Measurements from ENCODE around the gene PELI1.
"Not testable (repeated sequence)": the region's sequence is repeated elsewhere in the genome, so short reads cannot be mapped to it uniquely, and the experiment has no call there.

PELI1 gene

DNA sequence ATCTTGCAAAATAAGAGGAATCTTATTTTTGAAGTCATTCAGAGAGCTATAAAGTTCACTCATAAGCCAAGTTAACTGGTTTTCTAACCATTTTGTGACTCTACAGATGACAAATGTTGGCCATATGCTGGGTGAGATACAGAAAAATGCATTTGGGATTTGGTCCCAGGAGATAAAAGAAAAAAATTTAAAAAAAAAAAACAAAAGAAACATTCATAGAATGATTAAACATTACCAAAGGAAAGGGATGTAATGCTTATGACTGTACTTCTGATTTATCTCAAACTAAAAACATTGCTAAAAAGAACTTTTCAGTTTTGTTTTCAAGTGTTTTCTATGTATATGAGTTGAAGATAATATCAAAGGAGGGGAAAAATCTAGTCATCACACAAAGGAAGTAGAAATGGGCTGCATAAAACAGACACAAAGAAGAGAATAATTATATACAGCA, 43.1 kb downstream of the PELI1 start:
- H3K36me3 ChIP-seq (ENCODE audit: insufficient read depth, low read length) = peaks cover 11% of the 10 kb centered on the region
- H3K9ac ChIP-seq (ENCODE audit: low read depth, low read length) = no peak overlapping the region
- H3K4me1 ChIP-seq (ENCODE audit: insufficient read depth, low read length) = 0 out of 2 replicates have a peak, but pooled peaks cover 3% of the 10 kb centered on the region
- H3K9me3 ChIP-seq (ENCODE audit: control insufficient read depth, insufficient read depth, low read length) = no peaks in the 10 kb centered on the region

DNA sequence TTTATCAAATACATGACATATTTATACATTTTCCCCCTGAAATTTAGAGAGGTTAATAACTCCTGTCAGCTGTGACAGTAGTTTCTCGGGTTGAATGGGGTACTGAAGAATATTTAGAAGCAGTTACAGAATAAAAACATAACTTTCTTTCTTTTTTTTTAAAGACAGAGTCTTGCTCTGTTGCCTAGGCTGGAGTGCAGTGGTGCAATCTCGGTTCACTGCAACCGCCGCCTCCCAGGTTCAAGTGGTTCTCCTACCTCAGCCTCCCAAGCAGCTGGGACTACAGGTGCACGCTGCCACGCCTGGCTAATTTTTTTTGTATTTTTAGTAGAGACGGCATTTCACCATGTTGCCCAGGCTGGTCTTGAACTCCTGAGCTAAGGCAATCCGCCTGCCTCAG, 43.6 kb downstream of the PELI1 start:
- not testable (repeated sequence) for H3K9me3 ChIP-seq (ENCODE audit: control insufficient read depth, insufficient read depth, low read length); H3K4me1 ChIP-seq (ENCODE audit: insufficient read depth, low read length); H3K9ac ChIP-seq (ENCODE audit: low read depth, low read length)
- peaks cover 12% of the 10 kb centered on the region; the same call in 1 of the 2 replicates for H3K36me3 ChIP-seq (ENCODE audit: insufficient read depth, low read length)

DNA sequence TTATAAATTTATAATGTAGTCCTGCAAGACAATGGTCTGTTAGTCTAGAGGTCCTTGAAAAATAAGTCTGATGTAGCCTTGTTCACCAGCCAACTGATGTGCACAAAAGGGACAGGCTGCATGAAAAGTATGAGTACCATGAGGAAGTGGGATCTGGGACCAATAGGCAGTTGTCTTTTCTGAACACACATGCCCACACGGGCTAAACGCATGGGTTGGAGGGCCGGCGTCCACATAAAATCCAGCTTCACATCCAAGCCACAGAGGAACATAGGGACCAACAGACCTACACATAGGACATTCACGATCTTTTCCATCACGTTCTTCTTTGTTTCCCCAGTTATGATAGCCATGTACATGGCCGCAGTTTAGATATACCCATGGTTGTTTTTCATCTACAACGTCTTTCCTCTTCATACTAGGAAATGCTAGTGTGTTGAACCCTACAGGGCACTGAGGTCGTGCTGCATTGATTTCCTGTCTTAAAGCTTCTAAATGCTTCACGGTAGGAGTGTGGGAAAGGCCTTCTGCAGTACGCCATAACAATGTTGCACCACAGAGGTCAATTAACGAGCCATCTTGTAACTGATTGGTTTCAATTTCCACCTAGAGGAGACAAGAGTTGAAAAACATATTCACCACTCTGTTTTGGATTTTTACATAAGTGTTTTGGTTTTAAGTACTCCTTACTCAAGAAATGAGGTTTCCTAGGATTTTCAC, 49.4 kb downstream of the PELI1 start:
- Histone ChIP-seq H3K9me3 (ENCODE audit: control insufficient read depth, insufficient read depth, low read length) (no peaks in the 10 kb centered on the region), H3K4me1 (ENCODE audit: insufficient read depth, low read length) (0 out of 2 replicates have a peak, but pooled peaks cover 3% of the 10 kb centered on the region), H3K36me3 (ENCODE audit: insufficient read depth, low read length) (peaks cover 22% of the 10 kb centered on the region), H3K9ac (ENCODE audit: low read depth, low read length) (no peak overlapping the region)

DNA sequence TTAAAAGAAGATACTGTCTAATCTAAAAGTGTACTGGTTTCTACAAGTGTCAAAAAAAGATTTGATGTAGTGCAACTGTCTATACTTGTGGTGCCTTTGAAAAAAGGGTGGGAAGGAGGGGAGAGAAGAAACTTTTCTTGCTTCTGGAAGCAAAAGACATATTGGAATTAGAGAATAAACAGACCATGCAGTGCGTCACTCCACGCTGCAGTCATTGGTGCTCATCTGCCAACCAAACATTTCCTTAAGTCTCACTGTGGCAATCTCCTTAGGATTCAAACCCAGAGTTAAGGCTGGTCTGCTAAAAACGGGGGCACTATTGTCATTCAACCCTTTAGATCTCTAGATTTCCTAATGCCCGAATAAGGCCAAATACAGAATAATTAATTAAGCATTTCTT, 50.9 kb downstream of the PELI1 start:
- Histone ChIP-seq H3K36me3 (ENCODE audit: insufficient read depth, low read length) (peaks cover 22% of the 10 kb centered on the region), H3K9me3 (ENCODE audit: control insufficient read depth, insufficient read depth, low read length) (no peaks in the 10 kb centered on the region), H3K4me1 (ENCODE audit: insufficient read depth, low read length) (0 out of 2 replicates have a peak, but pooled peaks cover 4% of the 10 kb centered on the region), H3K9ac (ENCODE audit: low read depth, low read length) (no peak overlapping the region)

DNA sequence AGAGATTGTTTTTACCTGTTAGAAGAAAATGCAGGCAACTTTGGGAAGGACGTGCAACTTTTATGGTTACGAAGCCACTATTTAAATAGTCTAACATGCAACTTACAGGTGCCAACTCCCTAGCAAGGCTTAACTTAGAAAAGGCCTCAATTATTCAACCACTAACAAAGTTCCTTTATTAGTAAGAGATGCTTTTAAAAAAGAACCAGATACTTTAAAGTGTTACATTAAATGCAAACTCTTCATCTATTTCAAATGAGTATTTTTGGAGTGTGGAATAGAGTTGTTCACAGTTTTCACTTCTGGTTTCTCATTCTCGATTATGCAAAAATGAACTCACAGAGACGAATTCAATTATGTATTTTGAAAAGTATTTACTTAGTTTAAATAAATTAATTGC, 51.7 kb downstream of the PELI1 start:
- Histone ChIP-seq H3K9ac (ENCODE audit: low read depth, low read length) (no peak overlapping the region), H3K4me1 (ENCODE audit: insufficient read depth, low read length) (0 out of 2 replicates have a peak, but pooled peaks cover 4% of the 10 kb centered on the region), H3K36me3 (ENCODE audit: insufficient read depth, low read length) (peaks cover 19% of the 10 kb centered on the region), H3K9me3 (ENCODE audit: control insufficient read depth, insufficient read depth, low read length) (no peaks in the 10 kb centered on the region)

DNA sequence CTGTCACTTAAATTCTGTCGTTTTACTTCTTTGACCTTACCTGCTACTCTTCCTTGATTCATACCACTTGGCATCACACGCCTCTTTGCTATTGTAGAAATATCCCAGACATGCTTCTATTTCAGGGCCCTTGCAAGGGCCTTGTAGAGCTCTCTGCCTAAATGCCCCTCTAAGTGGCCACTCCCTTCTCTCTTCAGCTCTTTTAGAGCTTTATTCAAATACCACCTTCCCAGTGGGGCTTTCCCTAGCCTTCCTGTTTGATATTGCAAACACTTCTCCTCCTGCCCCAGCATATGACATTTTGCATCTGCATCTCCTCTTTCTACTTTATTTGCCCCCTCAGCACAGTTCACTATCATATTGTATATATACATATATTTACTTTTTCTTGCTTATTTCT, 54.0 kb downstream of the PELI1 start:
- H3K4me1 ChIP-seq (ENCODE audit: insufficient read depth, low read length) = 0 out of 2 replicates have a peak, but pooled peaks cover 4% of the 10 kb centered on the region
- H3K9me3 ChIP-seq (ENCODE audit: control insufficient read depth, insufficient read depth, low read length) = no peaks in the 10 kb centered on the region
- peaks cover 8% of the 10 kb centered on the region; the same call in 1 of the 2 replicates for H3K36me3 ChIP-seq (ENCODE audit: insufficient read depth, low read length)
- H3K9ac ChIP-seq (ENCODE audit: low read depth, low read length) = no peak overlapping the region

DNA sequence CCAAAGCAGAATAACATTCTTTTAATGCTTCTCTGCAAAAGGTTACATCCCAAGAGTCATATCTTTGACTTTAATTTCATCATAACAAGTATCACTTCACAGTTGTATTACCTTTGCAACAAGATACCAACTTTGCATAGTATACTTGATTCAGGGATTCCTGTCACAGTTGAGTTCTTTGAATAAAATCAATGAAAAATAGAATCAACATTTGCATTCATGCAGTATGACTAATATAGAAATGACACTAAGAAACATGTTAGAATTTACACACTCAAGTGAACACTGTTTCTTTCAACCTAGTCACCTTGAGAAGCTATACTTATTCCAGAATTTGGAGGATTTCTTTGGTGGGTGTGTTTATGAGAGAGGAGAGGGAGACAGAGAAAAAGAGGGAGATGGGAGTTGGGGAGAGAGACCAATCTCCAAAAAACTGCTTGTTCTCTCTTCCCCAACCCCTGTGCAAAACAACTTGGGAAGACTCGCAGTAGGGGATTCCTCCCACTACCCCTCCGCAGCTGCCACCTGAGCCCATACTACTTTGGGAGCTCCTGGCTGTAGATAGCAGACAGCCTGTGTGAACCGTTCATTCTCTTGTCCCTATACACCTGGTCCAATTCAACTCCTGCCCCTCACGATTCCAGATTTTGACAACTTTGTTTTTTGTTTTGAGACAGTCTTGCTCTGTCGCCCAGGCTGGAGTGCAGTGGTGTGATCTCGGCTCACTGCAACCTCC, 57.7 kb downstream of the PELI1 start:
- no peaks in the 10 kb centered on the region for H3K9me3 ChIP-seq (ENCODE audit: control insufficient read depth, insufficient read depth, low read length)
- no peaks in the 10 kb centered on the region for H3K36me3 ChIP-seq (ENCODE audit: insufficient read depth, low read length)
- H3K9ac ChIP-seq (ENCODE audit: low read depth, low read length) = no peak overlapping the region
- H3K4me1 ChIP-seq (ENCODE audit: insufficient read depth, low read length) = 0 out of 2 replicates have a peak, but pooled peaks cover 4% of the 10 kb centered on the region

DNA sequence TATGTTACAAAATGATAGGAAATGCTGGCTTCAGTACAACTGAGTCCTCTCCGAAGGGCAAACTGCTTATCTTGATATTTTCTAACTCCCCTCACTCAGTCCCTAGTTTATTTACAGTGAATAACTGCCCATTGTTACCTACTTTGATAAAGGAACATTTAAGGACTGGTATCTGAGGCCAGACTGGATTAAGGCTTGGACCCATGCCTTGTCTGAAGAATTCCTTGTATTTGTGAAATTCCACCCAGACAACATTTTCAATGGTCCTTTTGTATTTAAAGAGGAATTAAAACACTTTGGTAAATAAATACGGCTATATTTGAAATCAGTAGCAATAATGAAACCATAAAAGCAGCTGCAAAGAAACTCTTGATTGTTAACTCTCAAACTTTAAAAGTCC, 58.3 kb downstream of the PELI1 start:
- Histone ChIP-seq H3K9me3 (ENCODE audit: control insufficient read depth, insufficient read depth, low read length) (no peaks in the 10 kb centered on the region), H3K36me3 (ENCODE audit: insufficient read depth, low read length) (no peaks in the 10 kb centered on the region), H3K9ac (ENCODE audit: low read depth, low read length) (no peak overlapping the region), H3K4me1 (ENCODE audit: insufficient read depth, low read length) (0 out of 2 replicates have a peak, but pooled peaks cover 4% of the 10 kb centered on the region)

DNA sequence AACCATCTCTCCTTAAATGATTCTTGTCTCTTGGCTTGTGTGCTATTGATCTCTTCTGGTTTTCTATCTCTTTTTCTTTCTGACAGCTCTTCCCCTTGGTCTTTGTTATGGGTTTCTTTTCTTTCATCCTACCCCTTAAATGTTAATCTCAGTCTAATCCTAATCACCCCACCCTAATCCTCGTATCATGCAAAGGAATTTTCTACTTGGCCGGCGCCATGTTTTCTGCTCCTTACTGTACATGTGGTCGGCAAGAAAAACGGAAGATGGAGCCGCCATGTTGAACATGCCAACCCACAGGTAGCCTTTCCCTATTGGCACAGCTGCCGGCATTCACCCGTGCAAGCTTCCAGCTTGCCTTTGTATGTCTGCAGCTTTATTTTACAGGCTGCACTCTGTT, 63.2 kb downstream of the PELI1 start:
- no peaks in the 10 kb centered on the region for H3K4me1 ChIP-seq (ENCODE audit: insufficient read depth, low read length)
- no peaks in the 10 kb centered on the region for H3K9me3 ChIP-seq (ENCODE audit: control insufficient read depth, insufficient read depth, low read length)
- no peaks in the 10 kb centered on the region for H3K36me3 ChIP-seq (ENCODE audit: insufficient read depth, low read length)
- no peak overlapping the region for H3K9ac ChIP-seq (ENCODE audit: low read depth, low read length)

DNA sequence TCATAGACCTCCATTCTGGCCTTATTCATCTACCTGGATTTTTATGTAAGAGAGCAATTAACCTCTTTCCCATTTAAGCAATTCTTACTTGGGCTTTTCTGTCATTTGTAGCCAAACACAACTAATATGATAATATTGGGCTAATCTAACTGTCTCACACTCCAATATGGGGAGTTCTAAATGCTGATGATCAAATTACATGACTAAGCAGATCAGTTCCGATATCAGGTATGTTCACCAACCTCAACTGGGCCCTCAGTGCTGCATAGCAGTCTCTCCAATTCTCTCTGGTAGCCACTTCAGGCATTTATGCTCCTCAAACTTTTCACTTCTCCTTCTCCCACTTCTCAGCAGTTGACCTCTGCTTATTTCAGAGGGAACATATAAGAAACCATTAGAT, 64.0 kb downstream of the PELI1 start:
- Histone ChIP-seq H3K4me1 (ENCODE audit: insufficient read depth, low read length) (no peaks in the 10 kb centered on the region), H3K9ac (ENCODE audit: low read depth, low read length) (no peak overlapping the region), H3K36me3 (ENCODE audit: insufficient read depth, low read length) (no peaks in the 10 kb centered on the region), H3K9me3 (ENCODE audit: control insufficient read depth, insufficient read depth, low read length) (no peaks in the 10 kb centered on the region)

DNA sequence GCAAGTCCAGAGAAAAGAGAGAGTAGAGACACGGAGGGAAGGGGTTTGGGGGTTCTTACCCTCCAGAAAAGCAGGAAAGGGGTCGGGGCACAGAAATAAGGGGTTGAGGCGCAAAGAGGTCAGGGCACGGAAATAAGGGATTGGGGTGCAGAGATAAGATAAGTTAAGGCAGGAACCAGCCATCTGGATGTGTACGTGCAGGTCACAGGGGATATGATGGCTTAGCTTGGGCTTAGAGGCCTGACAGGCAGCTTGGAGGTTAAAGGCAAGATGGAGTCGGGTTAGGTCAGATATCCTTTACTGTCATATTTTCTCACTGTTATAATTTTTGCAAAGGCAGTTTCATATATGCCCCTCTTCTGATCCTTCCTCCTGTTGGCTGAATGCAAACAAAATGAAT, 64.5 kb downstream of the PELI1 start:
- H3K9ac ChIP-seq (ENCODE audit: low read depth, low read length); H3K4me1 ChIP-seq (ENCODE audit: insufficient read depth, low read length); H3K9me3 ChIP-seq (ENCODE audit: control insufficient read depth, insufficient read depth, low read length); H3K36me3 ChIP-seq (ENCODE audit: insufficient read depth, low read length): not testable (repeated sequence)

DNA sequence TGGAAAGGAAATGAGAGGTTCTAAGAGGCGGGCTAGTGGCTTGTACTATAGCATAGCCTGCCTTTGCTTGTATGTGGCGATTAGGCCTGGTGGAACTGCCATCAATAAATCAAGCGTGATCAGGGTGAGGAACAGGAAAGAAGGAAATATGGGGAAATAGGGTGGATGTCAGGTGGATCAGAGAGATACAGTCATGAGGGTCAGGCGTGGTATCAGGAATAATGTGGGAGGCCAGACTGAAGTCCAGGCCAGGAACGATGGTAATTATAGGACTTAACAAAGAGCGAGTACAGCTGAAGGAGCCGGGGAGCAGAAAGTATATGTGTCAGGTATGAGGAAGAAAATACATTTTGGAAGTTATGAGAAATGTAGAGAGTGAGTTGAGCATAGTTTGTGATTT, 67.4 kb downstream of the PELI1 start:
- not testable (repeated sequence) for H3K9ac ChIP-seq (ENCODE audit: low read depth, low read length); H3K9me3 ChIP-seq (ENCODE audit: control insufficient read depth, insufficient read depth, low read length); H3K36me3 ChIP-seq (ENCODE audit: insufficient read depth, low read length); H3K4me1 ChIP-seq (ENCODE audit: insufficient read depth, low read length)

DNA sequence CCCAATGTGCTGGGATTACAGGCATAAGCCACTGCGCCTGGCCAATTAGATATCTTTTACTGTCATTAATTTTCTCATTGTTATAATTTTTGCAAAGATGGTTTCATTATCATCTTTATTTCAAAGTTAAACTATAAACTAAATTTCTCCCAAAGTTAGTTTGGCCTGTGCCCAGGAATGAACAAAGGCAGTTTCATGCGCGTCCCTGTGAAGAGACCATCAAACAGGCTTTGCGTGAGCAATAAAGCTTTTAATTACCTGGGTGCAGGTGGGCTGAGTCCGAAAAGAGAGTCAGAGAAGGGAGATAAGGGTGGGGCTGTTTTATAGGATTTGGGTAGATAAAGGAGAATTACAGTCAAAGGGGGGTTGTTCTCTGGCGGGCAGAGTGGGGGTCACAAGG, 69.6 kb downstream of the PELI1 start:
- H3K4me1 ChIP-seq (ENCODE audit: insufficient read depth, low read length); H3K36me3 ChIP-seq (ENCODE audit: insufficient read depth, low read length): not testable (repeated sequence)

DNA sequence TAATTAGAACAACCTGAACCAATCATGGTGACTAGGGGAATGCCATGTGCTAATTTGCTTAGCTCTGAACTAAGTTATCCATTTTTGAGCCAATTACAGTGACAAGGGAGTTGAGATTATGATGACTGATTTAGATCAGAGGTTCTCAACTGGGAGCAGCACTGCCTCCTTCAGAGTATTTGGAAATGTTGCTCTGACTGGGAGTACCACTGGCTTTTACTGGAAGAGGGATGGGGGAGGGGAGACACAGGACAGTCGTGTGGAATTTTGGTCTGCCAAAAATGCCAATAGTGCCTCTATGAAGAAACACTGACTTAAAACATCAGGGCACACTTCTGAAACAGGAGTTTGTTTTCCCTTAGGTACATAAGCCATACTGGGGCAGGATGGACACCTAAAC, 76.9 kb downstream of the PELI1 start:
- H3K4me1 ChIP-seq (ENCODE audit: insufficient read depth, low read length) = peaks cover 25% of the 10 kb centered on the region
- H3K9ac ChIP-seq (ENCODE audit: low read depth, low read length) = no peak overlapping the region
- H3K9me3 ChIP-seq (ENCODE audit: control insufficient read depth, insufficient read depth, low read length) = no peaks in the 10 kb centered on the region; the same call in 1 of the 2 replicates
- H3K36me3 ChIP-seq (ENCODE audit: insufficient read depth, low read length) = no peaks in the 10 kb centered on the region

More for the DNA sequence above, 69.6 kb downstream of the PELI1 start:
- H3K9ac ChIP-seq (ENCODE audit: low read depth, low read length); H3K9me3 ChIP-seq (ENCODE audit: control insufficient read depth, insufficient read depth, low read length): not testable (repeated sequence)

DNA sequence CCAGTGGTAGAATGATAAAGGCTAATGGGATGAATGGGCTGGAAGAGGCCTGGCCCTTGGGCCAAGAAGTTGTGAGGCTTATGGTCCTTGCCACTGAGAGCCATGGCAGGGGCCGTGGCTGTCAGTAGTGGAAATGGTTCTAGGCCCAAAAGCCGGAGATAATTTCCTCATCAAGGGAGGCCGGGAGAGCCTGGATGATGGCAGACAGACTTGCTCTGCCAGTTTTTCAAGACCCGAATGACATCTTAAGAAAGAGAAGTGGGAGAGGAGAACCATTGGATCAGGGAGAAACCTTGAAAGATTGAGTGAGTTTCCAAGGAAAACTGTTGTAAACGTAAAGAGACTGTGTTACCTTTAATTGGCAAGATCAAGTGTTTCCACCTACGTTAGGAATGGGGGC, 78.7 kb downstream of the PELI1 start:
- H3K9ac ChIP-seq (ENCODE audit: low read depth, low read length) = no peak overlapping the region
- H3K9me3 ChIP-seq (ENCODE audit: control insufficient read depth, insufficient read depth, low read length) = no peaks in the 10 kb centered on the region; the same call in 1 of the 2 replicates
- H3K36me3 ChIP-seq (ENCODE audit: insufficient read depth, low read length) = no peaks in the 10 kb centered on the region
- peaks cover 25% of the 10 kb centered on the region for H3K4me1 ChIP-seq (ENCODE audit: insufficient read depth, low read length)

Data from ES-I3 (cell line).